ENCODE measurements around the gene STK11IP. TPM values are rescaled to one million over a fixed set of nuclear protein-coding genes. Genes with fewer than 3 reads are reported as not detected.

Gene STK11IP
- polyA plus RNA-seq, 1 donor from 2014 or later: 54.9 TPM

- peak within 1 kb of the TSS; percentile 45 for H2AFZ ChIP-seq (ENCODE audit: low read depth, low read length)
- H4K20me1 ChIP-seq (ENCODE audit: insufficient read depth): no peaks in the 10 kb centered on the region
- no peaks in the 10 kb centered on the region for H3K36me3 ChIP-seq (ENCODE audit: insufficient read depth, low read length)
- H3K4me2 ChIP-seq (ENCODE audit: low read length): peak within 1 kb of the TSS; percentile 41
- TF ChIP-seq REST (IDR thresholded peaks at IDR 0.05; ENCODE audit: borderline replicate concordance): no peak
- TF ChIP-seq MXI1 (conservative IDR thresholded peaks at IDR 0.05; ENCODE audit: poor library complexity, severe bottlenecking): peak; percentile 36
- TF ChIP-seq POLR2AphosphoS5 (IDR thresholded peaks at IDR 0.05): peak; percentile 15
- TF ChIP-seq SMC3 (conservative IDR thresholded peaks at IDR 0.05; ENCODE audit: poor library complexity): no peak
- peak; percentile 30 for TF ChIP-seq CTCF (IDR thresholded peaks at IDR 0.05; ENCODE audit: poor library complexity, severe bottlenecking)
- H3K27ac ChIP-seq (ENCODE audit: low read length): no peak within 1 kb of the TSS
- no peaks in the 10 kb centered on the region for H3K9me3 ChIP-seq (ENCODE audit: low read length)
- peak within 1 kb of the TSS; percentile 76 for H3K9ac ChIP-seq (ENCODE audit: low read length)
- no peaks in the 10 kb centered on the region for H3K79me2 ChIP-seq (replicated peaks; ENCODE audit: insufficient read depth, low read length)
- peak within 1 kb of the TSS; percentile 77 for H3K4me3 ChIP-seq (ENCODE audit: low read length)
- H3K27me3 ChIP-seq (ENCODE audit: insufficient read depth, low read depth, low read length): no peaks in the 10 kb centered on the region
- H3K9me2 ChIP-seq (ENCODE audit: insufficient read depth, low read length): no peaks in the 10 kb centered on the region
- H3F3A ChIP-seq (ENCODE audit: insufficient read depth, low read length, poor library complexity, severe bottlenecking): no peaks in the 10 kb centered on the region
These were observed 29.7 kb downstream of the STK11IP start, which contains the start of gene SLC4A3 for GRCh38 chr2:219627103-219628100. SLC4A3 (plus strand) TSS chr2:219627630; CDS start chr2:219627993, 363 bp downstream.

GRCh38 chr2:219628235-219628985, 30.8 kb downstream of the STK11IP start:
- Histone ChIP-seq H2AFZ (ENCODE audit: low read depth, low read length) (peak overlapping the region; percentile 45), H4K20me1 (ENCODE audit: insufficient read depth) (no peaks in the 10 kb centered on the region), H3F3A (ENCODE audit: insufficient read depth, low read length, poor library complexity, severe bottlenecking) (no peaks in the 10 kb centered on the region), H3K27ac (ENCODE audit: low read length) (no peak overlapping the region), H3K4me3 (ENCODE audit: low read length) (peak overlapping the region; percentile 77), H3K79me2 (replicated peaks; ENCODE audit: insufficient read depth, low read length) (no peaks in the 10 kb centered on the region), H3K9me2 (ENCODE audit: insufficient read depth, low read length) (no peaks in the 10 kb centered on the region), H3K9me3 (ENCODE audit: low read length) (no peaks in the 10 kb centered on the region), H3K36me3 (ENCODE audit: insufficient read depth, low read length) (no peaks in the 10 kb centered on the region), H3K4me2 (ENCODE audit: low read length) (peak overlapping the region; percentile 41), H3K9ac (ENCODE audit: low read length) (peak overlapping the region; percentile 76), H3K27me3 (ENCODE audit: insufficient read depth, low read depth, low read length) (no peaks in the 10 kb centered on the region)
- no peak for TF ChIP-seq TAF1 (IDR thresholded peaks at IDR 0.05; ENCODE audit: low read depth)
- no peak for TF ChIP-seq EP300 (conservative IDR thresholded peaks at IDR 0.05; ENCODE audit: poor library complexity, severe bottlenecking)
- TF ChIP-seq EZH2 (IDR thresholded peaks at IDR 0.05; ENCODE audit: borderline replicate concordance, insufficient read depth, low read length, poor library complexity, severe bottlenecking): no peak
- TF ChIP-seq REST (IDR thresholded peaks at IDR 0.05; ENCODE audit: borderline replicate concordance): no peak
- no peak for TF ChIP-seq SMC3 (conservative IDR thresholded peaks at IDR 0.05; ENCODE audit: poor library complexity)
- no peak for TF ChIP-seq MXI1 (conservative IDR thresholded peaks at IDR 0.05; ENCODE audit: poor library complexity, severe bottlenecking)
- TF ChIP-seq POLR2AphosphoS5 (IDR thresholded peaks at IDR 0.05): no peak
- no peak for TF ChIP-seq CTCF (IDR thresholded peaks at IDR 0.05; ENCODE audit: poor library complexity, severe bottlenecking)
- no peak for TF ChIP-seq RAD21 (conservative IDR thresholded peaks at IDR 0.05)
